HG03378 (cell line): ENCODE measurements around the gene AEBP1.

Source experiments
- ATAC-seq: cut with Tn5 transposase; IDR thresholded peaks from one replicate; pipeline ENCODE4 v1.9.1; 2021; ENCODE audit warnings: mild to moderate bottlenecking, moderate library complexity; ENCODE audit not compliant: unreplicated experiment

Gene AEBP1

DNA sequence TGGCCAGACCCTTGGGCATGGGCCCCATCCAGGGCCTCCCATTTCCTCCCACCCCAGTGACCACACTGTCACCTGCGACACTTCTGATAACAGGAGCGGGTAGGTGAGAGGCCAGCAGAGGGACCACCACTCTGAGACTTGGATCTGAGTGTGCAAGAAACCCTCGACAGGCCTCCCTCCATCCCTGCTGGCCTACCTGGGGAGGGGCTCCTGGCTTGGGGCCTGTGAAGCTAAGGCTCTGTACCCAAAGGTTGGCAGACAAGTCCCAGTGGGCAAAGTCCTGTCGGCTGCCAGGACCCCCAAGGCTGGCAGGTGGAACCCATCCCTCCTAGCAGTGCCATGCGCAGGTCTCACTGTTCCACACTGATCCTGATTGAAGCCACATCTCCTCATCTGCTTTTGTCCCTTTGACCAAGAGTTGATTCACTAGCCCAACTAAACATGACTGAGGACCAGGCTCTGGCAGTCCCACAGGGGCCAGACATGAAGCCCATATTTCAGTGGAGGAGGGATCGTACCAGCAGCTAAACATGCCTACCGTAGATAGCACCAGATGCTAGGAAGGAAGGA, 37.6 kb upstream of the AEBP1 start:
- no peak for ATAC-seq

DNA sequence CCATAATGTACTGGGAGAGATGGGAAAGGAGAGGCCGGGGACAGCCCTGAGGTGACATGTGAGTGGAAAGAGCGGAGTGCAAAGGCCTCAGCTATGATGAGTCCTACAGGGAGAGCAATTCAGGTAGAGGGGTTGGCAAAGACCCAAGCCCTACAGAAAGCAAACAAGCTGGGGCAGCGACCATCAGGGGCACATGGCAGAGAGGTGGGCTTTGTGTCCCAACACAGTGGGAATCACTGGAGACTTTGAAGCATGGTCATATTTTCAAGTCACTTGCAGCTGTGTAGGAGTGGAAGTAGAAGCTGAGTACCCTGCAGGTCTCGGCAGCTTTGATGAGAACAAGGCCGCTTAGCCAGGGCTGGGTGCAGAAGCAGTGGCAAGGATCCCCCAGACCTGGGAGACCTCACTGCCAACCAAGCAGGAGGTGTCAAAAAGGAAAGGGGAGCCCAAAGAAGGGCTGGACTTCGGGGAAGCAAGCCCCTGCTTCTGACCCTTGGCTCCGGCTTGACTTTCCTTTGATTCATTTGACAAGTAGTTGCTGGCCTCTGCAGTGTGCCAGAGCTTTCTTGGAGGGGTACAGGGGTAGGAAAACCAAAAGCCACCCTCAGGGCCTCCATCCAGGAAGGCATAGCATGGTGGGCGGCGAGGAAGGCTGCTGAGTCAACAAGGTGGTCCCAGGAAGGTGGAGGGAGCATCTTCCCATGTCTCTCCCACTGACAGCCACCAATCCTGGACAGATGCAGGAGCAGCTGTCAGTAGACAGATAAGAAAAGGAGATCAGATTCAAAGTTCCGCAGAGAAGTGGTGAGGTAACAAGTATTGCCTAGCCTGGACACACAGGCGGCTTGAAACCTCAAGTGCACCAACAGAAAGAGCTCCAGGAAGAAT, 36.8 kb upstream of the AEBP1 start:
- ATAC-seq: no peak

DNA sequence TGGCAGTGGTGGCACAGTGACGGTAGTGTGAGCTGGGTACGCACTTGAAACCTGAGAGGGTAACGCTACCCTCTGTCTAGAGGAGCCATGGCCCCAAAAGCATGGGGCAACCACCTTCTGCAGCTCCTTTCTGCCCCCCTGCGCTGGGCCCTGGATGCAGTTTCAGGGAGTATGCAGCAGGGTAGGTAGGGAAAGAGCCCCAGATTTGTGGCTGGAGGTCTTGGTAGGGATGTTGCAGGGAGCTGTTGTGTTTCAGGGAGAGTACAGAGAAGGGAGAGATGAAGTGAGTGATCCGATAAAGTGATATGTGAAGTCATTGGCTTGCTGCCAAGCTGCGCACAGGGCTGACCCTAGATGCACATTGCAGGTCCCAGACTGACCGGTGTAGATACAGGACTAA, 36.1 kb upstream of the AEBP1 start:
- no peak for ATAC-seq

DNA sequence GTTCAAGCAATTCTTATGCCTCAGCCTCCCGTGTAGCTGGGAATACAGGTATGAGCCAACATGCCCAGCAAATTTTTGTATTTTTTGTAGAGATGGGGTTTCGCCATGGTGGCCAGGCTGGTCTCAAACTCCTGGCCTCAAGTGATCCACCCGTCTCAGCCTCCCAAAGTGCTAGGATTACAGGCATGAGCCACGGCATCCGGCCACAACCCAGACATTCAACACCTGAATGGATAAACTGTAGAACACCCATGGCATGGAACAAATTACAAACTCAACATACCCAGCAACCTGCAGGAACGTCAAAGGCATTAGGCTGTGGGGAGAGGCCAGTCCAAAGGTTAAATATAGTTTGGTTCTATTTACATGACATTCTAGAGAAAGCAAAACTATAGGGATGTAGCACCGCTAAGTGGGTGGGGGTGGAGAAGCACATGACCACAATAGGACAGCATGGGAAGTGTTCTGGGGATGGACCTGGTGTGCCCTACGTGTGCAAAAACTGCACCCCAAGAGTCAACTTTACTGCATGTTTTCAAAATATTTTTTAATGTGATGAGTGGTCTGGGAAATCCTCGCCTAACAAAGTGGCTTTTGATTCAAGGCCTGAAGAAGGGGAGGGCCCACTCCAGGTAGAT, 32.3 kb upstream of the AEBP1 start:
- ATAC-seq: no peak

DNA sequence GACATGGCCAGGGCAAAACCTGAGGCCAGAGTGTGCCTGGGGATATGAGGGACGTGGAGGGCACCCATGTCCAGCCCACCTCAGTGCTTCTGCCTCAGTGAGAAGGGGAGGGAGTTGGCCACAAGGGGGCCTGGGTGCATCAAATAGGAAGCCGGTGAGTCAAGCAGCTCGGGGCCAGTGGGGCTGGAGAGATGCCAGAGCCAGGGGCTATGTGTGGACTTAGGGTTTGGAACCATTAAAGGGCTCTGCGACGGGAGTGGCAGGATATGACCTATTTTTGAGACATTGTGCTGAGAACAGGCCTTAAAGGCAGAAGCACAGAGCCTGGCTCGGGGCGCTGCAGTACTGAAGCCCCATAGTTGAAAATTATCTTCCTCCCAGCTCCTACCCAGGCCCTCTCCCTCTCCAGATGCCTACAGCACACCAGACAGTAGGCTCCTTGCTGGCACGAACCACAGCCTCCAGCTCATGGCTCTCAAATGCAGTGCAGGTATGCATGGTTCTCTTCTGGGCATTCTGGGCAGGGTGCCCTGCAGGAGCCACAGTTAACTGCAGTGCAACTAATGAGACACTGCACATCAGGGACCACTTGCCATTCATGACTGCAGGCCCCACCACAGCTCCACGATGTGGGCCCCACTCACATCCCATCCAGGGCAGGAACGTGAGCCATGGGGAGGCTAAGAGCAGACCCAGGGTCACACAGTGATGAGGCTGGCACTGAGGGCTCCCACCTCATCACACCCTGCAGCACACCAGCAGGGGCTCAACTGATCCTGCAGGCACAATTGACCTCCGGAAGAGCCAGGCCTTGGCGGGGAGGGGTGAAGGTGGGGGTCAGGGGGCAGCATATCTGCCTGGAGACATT, 31.5 kb upstream of the AEBP1 start:
- ATAC-seq: no peak

DNA sequence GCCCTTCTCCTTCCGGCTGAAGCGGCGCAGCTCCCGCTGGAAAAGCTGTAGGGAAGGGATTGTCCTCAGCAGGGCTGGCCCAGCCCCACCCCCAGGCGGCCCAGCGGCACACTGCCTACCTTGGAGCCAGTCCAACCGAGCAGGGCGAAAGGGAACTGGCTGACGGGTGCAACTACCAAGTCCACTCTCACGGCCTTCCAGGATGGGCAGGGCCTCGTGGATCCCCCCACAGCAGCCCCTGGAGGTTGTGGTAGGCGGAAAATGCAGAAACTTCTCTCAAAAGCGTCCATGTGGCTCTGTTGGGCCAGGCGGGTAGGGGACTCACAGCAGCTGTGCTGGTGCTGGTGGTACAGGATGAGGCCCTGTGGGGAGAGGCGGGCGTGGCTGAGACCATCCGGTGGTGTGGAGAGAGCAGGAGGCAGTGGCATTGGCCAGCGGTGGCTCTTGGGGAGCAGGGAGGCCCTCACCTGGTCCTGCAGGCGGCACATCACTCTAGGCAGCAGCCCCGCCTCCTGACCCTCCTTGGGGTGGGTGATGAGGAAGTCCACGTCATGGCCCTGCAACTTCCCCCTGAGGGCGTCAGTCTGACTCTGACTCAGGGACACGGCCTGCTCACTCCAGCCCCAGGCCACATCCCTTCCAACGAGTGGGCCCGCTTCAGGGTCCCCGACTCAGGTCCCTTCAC, 30.3 kb upstream of the AEBP1 start:
- no peak for ATAC-seq

DNA sequence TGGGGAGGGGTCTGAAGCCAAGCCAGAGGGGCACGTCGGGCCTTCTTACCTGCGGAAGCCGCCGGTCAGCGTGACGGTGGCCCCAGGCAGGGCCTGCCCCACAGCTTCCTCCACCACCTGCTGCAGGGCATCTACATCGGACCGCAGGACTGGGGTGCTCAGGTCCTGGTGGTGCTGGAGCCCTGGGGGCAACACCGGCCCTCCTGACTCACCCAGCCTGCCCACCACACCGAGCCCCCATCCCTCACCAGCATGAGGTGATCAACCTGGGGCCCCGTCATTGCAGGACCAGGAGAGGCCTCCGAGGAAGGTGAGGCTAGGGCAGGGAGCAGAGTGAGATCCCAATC, 29.8 kb upstream of the AEBP1 start:
- ATAC-seq: no peak

DNA sequence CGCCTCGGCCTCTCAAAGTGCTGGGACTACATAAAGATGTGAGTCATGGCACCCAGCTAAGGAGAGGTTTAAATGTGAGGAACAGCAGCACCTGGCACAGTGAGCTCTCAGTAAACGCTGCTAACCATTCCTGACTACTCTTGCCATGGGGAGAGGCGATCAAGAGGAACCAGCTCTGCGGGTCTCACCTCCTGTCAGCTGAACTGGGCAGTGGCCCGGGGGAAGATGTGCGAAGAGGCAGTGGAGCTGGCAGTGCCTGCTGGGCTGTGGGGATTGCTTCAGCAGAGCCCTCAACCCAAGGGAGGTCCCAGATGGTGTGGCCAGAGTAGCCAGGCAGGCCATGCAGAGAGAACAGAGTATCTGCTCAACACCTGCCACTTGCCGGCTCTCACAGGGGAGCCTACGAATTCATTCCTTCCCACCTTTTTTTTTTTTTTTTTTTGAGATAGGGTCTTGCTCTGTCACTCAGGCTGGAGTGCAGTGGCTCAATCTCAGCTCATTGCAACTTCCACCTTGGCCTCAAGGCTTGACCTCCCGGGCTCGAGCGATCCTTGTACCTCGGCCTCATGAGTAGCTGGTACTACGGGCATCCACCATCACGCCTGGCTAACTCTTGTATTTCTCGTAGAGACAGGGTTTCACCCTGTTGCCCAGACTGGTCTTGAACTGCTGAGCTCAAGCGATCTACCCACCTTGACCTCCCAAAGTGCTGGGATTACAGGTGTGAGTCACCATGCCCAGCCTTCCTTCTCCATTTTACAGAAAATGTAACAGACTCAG, 28.7 kb upstream of the AEBP1 start:
- ATAC-seq: no peak

DNA sequence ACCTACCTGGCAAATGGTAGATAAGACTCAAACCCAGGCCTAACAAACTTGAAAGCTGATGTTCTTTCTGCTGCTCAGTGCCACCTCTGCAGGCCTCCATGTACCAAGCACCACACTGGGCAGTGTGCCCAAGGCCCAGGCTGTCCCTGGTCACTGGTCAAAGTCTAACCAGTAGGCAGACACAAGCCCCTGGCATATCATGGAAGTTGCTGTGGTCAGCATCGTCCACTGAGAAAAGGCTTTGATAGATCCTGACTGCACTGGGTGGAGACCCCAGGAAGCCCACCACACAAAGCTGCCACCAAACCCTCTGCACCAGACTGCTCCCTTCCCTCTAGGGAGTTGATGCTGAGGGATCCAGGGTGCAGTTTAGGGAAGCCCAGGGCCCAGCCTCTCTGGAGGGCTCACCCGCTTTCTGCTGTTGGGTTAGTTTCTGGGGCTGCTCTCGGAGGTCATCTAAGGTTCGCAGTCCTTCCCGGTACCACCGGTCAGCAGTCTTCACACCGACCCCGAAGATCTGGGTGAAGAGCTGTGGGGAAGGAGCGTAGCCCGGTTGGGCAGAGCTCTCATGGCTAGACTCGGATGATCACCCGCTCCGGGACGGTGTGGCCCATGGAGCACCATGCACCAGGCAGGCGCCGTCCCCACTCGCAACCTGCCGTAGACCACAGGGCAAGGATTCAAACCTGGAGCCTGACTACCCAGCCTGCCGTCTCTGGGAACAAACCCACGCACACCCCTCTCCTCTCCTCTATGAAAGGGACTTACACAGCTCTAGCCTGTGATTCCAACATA, 27.8 kb upstream of the AEBP1 start:
- ATAC-seq: no peak

DNA sequence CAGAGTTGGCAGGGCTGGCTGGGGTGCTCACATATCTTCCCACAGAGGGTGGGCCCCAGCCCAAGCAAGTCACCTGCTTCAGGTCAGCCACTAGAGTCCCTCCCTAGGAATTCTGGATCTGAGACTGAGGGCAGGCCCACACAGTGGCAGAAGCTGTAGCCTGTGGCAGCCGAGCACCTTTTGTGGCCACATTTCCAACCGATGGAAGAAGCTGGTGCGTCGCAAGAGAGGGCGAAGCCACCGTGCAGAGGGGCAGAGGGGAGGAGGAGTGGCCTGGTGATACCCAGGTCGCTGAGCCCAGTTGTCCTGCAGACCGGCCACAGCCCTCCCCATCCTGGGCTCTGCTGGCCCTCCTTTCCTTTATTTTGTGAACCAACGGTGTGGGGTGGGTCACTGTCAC, 27.1 kb upstream of the AEBP1 start:
- no peak for ATAC-seq

DNA sequence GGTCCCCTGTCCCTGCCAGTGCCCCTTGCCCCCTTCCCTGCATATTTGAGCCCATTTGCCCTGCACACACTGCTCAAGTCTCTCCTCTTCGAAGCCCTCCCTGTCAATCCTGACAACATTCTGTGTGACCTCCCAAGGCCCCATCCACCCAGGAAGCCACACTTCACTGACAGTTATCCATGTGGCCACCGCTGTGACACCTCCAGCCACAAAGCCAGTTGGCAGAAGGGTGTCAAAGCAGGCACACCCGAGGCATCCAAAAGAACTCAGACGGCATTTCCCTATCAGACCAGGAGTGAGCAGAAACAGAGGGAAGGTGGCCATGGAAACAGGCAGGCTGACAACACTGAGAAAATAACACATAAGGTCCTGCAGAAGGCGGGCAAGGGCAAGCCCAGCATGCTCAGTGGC, 26.5 kb upstream of the AEBP1 start:
- ATAC-seq: no peak

DNA sequence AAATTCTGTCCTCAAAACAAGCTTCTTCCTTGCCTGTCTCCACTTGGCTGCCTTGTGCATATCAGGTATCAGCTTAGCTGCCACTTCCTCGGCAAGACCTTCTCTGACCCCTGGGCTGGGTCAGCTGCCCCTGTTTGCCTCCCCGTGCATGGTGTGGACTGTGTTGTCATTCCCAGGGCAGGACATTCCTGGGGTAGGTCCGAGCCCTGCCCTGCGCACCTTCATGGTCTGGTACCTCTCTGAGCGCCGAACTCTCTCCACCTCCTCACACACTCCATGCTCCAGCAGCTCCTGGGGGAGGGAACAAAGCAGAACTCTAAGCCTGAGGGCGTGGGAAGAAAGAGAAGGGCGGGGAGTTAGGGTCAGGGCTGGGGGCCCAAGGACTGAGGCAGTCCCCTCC, 25.6 kb upstream of the AEBP1 start:
- ATAC-seq: no peak

DNA sequence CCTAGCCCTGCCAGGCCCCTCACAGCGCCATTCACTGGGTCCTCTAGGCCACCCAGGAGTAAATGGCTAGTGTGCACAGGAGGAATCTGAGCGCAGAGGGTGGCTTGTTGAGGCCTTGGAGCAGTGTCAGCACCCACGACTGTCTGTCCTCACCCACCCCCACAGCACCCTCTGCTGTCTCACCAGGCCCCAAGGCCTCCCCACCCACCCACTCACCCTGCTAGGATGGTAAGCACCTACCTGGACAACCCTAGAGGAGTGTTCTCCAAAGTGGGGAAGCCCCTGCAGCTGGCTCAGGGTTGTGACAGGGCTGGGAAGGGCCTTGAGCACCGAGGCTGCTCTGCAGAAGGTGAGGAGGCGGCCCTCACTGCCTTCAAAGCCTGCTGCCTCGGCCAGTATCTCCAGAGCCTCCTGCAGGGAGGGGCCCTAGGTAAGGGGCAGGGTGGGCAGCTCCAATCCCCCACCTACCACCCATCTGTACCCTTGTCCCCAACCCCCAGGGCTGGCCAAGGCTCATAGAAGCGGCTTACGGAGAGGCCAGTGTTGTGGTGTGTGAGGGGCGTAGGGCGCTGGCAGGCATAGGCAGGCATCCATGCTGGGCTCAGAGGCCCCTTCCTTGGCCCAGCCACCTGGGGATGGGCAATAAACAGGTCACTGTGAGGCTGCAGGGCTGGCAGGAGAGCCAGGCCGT, 24.7 kb upstream of the AEBP1 start:
- no peak for ATAC-seq

DNA sequence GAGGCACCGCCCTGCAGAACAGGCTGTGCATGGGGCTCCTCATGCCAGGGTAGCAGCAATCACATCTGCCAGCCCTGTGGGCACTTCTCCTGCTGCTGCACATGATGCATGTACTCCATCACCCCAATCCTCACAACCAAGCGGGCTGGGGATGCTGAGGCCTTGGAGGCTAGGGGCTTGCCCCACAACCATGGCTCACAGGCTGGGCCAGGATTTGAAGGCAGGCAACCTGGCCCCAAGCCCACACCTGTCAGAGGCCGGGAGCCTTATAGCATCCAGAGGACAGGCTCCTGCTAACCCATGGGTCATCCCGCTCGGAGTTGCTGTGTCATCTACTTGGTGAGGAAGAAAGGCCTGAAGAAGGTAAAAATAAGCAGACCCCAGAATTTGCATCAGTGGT, 24.0 kb upstream of the AEBP1 start:
- ATAC-seq: no peak

DNA sequence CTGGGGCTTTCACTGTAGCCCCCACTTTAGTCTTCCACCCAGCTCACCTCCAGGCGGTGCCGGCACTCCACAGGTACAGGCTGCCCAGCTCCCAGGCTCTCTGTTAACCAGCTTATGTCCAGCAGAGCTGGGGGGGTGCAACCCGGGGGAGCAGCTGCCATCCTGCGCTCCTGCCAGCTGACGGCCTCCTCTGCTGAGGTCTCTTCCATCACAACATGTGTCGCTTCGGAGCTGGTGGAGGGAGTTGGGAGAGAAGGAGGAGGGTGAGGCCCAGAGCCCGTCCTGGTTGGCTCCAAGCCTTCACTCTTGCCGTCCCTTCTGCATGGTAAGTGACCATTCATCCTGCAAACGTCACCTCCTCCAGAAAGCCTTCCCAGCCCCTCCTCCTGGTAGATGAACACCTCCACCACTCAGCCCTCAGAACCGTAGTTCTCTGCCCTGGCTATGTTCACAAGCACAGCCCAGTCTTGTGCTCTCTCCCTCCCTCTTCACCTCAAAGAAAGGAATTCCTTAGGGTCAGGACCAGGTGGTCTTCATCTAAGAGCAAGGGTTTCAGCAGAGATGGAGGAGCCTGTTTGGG, 23.4 kb upstream of the AEBP1 start:
- ATAC-seq: no peak

DNA sequence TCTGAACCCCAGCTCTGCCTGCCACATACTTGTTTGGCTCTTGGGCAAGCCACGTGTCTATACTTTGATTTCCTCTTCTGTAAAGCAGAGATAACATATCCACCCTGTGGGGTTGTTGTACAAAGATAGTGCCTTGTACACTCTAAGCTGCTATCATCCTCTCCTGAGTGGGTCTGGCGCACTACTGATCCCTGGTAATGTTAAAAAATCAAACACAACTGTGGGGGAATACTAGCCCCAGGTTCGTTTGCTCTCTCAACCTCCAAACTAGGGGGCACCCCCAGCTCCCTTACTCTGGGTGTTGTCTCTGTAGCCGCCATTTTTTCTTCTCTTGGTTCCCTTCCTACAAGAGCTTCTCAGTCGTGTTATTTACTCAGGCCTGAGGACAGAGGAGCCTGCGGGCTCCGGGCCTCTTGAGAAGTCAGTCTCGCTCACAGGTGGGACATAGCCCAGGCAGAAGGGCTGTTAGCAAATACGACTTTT, 22.8 kb upstream of the AEBP1 start:
- no peak for ATAC-seq

DNA sequence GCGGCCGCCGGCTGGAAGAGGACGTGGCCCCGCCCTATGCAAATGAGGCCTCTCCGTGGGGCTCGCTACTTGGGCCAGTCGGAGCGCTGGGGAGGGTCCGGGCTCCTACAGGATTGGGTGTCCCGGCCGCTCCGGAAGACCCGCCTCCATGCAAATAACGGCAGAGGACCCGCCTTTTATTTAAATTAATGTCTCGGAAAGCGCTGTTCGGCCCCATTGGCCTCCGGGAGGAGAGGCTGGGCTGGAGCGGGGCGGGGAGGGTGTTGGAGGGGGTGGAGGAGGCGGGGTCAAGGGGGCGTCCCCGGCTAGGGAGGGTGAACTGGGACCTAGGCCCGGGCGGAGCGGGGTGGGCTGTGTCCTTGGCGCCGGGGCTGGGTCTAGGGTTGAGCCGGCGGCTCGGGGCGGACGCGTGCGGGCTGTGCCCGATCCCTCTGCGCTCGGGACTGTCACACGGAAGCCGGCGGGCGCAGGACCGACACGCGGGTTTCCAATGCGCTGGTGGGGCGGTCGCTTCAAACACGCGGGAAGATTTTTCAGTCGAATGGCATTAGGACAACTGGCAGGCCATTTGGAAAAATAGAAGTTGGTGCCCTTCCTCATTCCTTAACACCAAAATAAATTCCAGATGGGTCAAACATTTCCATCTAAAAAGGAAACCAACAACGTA, 21.5 kb upstream of the AEBP1 start:
- ATAC-seq: peak; percentile 84

DNA sequence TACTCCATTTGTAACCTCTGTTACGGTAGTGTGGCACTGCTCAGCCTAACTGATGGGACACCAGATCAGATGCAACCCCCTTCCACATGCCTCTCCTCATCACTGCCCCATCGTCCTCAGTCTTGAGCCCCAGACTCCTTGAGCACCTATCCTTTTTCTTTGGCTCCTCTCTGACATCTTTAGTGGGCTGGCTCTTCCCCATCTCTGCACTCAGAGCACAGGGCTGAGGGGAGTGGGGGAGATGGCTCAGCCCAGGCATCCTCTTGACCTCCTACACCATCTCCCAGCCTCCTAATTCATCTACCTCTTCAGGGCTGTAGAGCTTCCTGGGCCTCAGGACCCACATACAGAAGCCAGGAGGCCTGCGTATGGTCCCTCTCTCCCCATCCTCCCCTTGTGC, 20.3 kb upstream of the AEBP1 start:
- no peak for ATAC-seq
